IPS DF 6.9 (cell line): ENCODE measurements around the gene HELB.
"Not testable (repeated sequence)": the region's sequence is repeated elsewhere in the genome, so short reads cannot be mapped to it uniquely, and the experiment has no call there.

Source experiments
- DNase-seq: peaks from one replicate; pipeline ENCODE4 v3.0.0-alpha.2; 2013; ENCODE audit warnings: low read depth, low spot score
- H3K27ac ChIP-seq: one replicate; pipeline ENCODE4 v1.5.1; 2013; ENCODE audit warnings: low read length, control low read depth
- H3K27me3 ChIP-seq: 2 replicates; pipeline ENCODE4 v1.6.1; 2013; ENCODE audit warnings: mild to moderate bottlenecking, low read length; ENCODE audit not compliant: control insufficient read depth, insufficient read depth
- H3K36me3 ChIP-seq: 2 replicates; pipeline ENCODE4 v1.6.1; 2013; ENCODE audit warnings: low read length; ENCODE audit not compliant: control insufficient read depth, insufficient read depth
- H3K4me1 ChIP-seq: 2 replicates; pipeline ENCODE4 v1.6.1; 2013; ENCODE audit warnings: low read length; ENCODE audit not compliant: control insufficient read depth, insufficient read depth
- H3K4me3 ChIP-seq: 2 replicates; pipeline ENCODE4 v1.5.1; 2013; ENCODE audit warnings: mild to moderate bottlenecking, low read length
- H3K9me3 ChIP-seq: 2 replicates; pipeline ENCODE4 v1.6.1; 2013; ENCODE audit warnings: low read length, inconsistent platforms; ENCODE audit not compliant: control insufficient read depth, insufficient read depth
- WGBS: extraction: QIAGEN DNeasy Blood & Tissue Kit; methylation state at CpG from one replicate; pipeline ENCODE4 v1.1.7; 2013; ENCODE audit warnings: mixed read lengths, missing lambda C conversion rate; ENCODE audit not compliant: insufficient read length, insufficient coverage; 5-methylcytosine and 5-hydroxymethylcytosine counted together

HELB gene

DNA sequence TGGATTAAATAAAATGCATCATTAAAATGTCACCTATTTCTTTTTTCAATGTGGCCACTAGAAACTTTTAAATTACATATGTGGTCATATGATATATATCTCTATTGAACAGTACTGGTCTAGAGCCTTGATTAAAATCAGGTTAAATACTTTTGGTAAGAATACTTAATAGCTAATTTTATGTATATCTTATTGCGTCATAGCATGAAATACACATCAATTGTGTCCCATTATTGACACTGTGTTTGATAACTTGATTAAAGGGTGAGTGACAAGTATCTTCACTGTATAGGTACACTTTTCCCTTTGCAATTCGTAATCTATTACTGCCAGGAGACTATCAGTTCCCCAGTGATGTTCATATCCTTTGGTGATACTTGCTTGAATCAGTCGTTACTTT lies 4.4 kb upstream of the HELB start:
- Histone ChIP-seq H3K9me3 (no peaks in the 10 kb centered on the region), H3K36me3 (no peaks in the 10 kb centered on the region), H3K27me3 (no peaks in the 10 kb centered on the region), H3K4me1 (no peaks in the 10 kb centered on the region), H3K27ac (no peak overlapping the region), H3K4me3 (no peak overlapping the region)
- WGBS: no CpG with 5 or more reads among the region's 3 CpGs
- no peak for DNase-seq

DNA sequence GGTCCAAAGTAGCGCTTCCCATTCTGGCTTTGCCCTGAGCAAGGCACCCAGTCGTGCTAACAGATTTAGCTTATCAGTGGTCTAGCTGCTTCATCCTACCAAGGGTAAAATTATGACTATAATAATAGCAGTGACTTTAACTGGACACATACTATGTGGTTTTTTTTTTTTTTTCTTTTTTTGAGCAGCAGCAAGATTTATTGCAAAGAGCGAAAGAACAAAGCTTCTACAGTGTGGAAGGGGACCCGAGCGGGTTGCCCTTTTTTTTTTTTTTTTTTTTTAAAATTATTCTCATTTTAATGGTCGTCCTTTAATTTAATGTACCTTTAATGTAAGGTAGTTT lies 505 bp downstream of the HELB start:
- Histone ChIP-seq H3K27me3 (no peaks in the 10 kb centered on the region), H3K4me1 (no peaks in the 10 kb centered on the region), H3K4me3 (peak overlapping the region; percentile 89), H3K36me3 (no peaks in the 10 kb centered on the region; the same call in 1 of the 2 replicates), H3K27ac (no peak overlapping the region), H3K9me3 (no peaks in the 10 kb centered on the region)
- WGBS: no CpG with 5 or more reads among the region's 6 CpGs
- no peak for DNase-seq

DNA sequence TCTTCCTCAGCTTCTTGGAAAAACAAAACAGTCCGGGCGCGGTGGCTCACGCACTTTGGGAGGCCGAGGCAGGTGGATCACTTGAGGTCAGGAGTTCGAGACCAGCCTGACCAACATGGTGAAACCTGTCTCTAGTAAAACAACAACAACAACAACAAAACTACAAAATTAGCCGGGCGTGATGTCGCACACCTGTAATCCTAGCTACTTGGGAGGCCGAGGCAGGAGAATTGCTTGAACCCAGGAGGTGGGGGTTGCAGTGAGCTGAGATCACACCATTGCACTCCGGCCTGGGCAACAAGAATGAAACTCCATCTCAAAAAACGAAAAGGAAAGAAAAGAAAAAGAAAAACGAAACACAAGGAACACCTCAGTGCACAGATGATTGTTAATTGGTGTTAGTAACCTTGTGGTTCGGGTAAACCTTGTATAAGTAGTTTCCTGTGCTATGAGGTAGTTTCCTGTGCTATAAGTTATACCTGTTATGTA lies 1.1 kb downstream of the HELB start:
- not testable (repeated sequence) for H3K4me1 ChIP-seq, H3K27ac ChIP-seq, DNase-seq, H3K27me3 ChIP-seq, H3K4me3 ChIP-seq, H3K9me3 ChIP-seq, H3K36me3 ChIP-seq
- no CpG with 5 or more reads among the region's 14 CpGs for WGBS

DNA sequence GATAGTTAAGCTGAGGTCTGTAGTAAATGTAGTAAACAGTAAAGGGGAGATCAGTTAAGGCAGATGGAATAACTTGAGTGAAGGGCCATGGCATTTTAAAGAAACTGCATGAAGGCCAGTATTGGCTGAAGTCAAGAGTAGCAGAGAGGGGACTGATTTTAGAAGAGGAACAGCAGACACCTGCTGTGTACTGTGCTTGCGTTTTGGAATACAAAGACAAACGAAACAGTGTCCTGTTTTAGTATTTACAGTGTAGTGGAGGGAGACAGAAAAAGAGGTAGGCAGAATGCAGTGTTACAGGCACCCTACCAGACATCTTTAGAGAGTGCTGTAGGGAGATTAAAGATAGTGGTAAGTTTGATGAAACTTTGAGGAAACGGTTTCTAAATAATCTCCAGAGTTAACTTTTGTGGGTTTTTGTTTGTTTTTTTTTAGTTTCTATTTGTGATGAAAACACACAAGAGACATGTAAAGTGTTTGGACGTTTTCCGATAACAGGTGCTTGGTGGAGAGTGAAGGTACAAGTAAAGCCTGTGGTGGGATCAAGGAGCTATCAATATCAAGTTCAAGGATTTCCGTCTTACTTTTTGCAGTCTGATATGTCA lies 2.1 kb downstream of the HELB start:
- DNase-seq: no peak
- H3K27ac ChIP-seq: no peak overlapping the region
- H3K36me3 ChIP-seq: no peaks in the 10 kb centered on the region; the same call in 1 of the 2 replicates
- no peaks in the 10 kb centered on the region for H3K9me3 ChIP-seq
- no peaks in the 10 kb centered on the region for H3K27me3 ChIP-seq
- no peak overlapping the region for H3K4me3 ChIP-seq
- H3K4me1 ChIP-seq: no peaks in the 10 kb centered on the region
- WGBS: no CpG with 5 or more reads among the region's 6 CpGs

DNA sequence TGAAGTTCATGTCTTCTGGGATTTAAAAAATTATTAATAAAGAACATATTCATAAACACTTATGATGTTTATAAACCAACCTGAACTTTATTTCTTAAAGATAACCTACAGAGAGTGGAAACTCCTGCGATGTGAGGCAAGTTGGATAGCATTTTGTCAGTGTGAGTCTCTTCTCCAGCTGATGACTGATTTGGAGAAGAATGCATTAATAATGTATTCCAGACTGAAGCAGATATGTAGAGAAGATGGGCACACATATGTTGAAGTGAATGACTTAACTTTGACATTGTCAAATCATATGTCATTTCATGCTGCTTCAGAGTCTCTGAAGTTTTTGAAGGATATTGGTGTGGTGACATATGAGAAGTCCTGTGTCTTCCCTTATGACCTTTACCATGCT lies 7.3 kb downstream of the HELB start:
- no peak overlapping the region for H3K4me3 ChIP-seq
- H3K4me1 ChIP-seq: no peaks in the 10 kb centered on the region
- DNase-seq: no peak
- no peaks in the 10 kb centered on the region for H3K9me3 ChIP-seq
- no peak overlapping the region for H3K27ac ChIP-seq
- H3K36me3 ChIP-seq: peaks cover 3% of the 10 kb centered on the region; the same call in 1 of the 2 replicates
- no peaks in the 10 kb centered on the region for H3K27me3 ChIP-seq
- no CpG with 5 or more reads among the region's 1 CpG for WGBS

DNA sequence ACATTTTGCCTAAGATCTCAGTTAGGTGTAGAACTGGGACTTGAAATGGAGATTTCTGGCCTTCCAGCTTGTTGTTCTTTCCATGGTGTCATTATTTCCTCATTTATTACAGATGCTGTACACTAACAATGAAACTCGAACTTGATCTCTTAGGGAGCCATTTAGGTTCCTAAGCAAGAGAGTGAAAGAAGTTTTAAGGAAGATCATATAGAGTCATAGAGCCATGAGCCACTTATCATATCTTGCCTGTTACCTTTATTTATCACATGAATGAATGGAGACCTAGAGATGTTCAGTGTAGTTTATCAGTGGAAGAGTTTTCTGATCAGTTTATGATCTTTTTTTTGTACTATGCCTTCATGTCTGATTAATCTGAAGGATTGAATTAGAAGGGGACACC lies 9.9 kb downstream of the HELB start:
- no peak for DNase-seq
- no peak overlapping the region for H3K4me3 ChIP-seq
- no CpG with 5 or more reads among the region's 1 CpG for WGBS
- H3K4me1 ChIP-seq: no peaks in the 10 kb centered on the region
- no peaks in the 10 kb centered on the region for H3K27me3 ChIP-seq
- no peak overlapping the region for H3K27ac ChIP-seq
- peaks cover 3% of the 10 kb centered on the region; the same call in 1 of the 2 replicates for H3K36me3 ChIP-seq
- H3K9me3 ChIP-seq: no peaks in the 10 kb centered on the region

DNA sequence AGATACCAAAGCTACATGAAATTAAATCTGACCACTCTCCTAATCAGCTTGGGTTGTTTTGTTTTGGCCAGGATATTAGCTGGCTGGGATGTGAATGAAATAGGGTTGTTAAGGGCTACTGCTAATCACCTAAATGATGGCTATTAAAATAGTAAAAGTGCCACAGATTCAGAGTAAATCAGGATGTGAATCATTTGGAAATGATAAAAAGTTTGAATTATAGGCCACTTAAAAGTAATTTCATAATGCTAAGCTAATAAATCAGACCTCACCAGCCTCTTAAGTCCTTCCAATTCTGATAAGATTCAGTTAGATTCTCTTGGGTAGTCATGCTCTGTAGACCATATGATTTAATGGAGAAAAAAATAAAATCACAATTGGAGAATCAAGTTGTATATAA lies 12.0 kb downstream of the HELB start:
- H3K27ac ChIP-seq: no peak overlapping the region
- no peak overlapping the region for H3K4me3 ChIP-seq
- no peaks in the 10 kb centered on the region for H3K9me3 ChIP-seq

DNA sequence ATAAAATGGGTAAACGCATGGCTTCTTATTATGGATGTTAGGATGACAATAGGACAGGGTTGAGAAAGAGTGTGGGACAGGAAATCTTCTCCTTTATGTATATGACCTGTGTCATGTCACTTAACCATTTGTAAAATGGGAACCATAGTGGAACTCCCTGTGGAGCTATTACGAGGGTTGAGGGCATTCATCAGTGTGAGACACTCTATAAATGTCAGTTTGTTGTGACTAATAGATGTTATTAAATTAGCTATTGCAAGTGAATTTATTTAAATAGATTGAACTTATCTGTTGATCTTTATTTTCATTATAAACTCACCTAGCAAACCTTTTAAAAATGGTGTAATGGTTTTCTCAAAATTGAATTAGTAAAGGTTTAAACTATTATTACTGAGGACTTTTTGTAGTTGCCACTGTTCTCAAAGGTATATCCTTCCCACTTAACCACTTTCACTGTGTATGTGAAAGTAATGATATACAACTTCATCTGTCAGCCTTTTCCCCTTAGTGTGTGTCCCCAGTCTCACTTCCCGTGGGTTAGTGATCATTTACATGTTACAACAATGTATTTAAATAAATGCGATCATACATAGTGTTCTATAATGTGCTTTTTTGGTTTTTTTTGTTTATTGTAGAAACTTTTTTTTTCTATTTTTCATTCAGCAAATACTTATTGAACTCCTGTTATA lies 17.1 kb downstream of the HELB start:
- no peak overlapping the region for H3K4me3 ChIP-seq
- no peaks in the 10 kb centered on the region for H3K9me3 ChIP-seq
- no CpG with 5 or more reads among the region's 4 CpGs for WGBS
- no peaks in the 10 kb centered on the region for H3K27me3 ChIP-seq
- no peak for DNase-seq
- no peaks in the 10 kb centered on the region for H3K4me1 ChIP-seq
- no peak overlapping the region for H3K27ac ChIP-seq
- H3K36me3 ChIP-seq: no peaks in the 10 kb centered on the region

More for the DNA sequence above, 12.0 kb downstream of the HELB start:
- Histone ChIP-seq H3K36me3 (peaks cover 3% of the 10 kb centered on the region; the same call in 1 of the 2 replicates), H3K4me1 (no peaks in the 10 kb centered on the region), H3K27me3 (no peaks in the 10 kb centered on the region)
- DNase-seq: no peak

DNA sequence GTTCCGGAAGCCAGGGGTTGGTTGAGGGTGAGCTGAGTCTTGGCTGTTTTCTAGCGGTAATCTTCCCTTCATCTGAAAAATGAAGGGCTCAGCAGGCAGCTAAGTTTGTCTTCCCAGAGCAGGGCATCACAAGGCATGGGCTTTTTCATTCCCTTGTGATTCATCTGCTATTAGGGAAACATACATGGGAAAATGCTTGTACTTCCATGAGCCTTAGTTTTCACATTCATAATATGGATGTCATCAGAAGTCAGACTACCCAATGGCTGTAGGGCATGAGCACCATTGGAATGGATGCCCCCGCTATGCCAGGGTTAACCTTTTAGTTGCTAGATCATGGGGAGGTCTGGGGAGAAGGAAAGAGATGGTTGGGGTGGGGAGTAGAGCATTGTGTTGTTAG lies 18.7 kb downstream of the HELB start:
- no peak for DNase-seq
- WGBS: no CpG with 5 or more reads among the region's 3 CpGs
- Histone ChIP-seq H3K4me3 (no peak overlapping the region), H3K36me3 (no peaks in the 10 kb centered on the region), H3K9me3 (no peaks in the 10 kb centered on the region), H3K27me3 (no peaks in the 10 kb centered on the region), H3K4me1 (no peaks in the 10 kb centered on the region), H3K27ac (no peak overlapping the region)

DNA sequence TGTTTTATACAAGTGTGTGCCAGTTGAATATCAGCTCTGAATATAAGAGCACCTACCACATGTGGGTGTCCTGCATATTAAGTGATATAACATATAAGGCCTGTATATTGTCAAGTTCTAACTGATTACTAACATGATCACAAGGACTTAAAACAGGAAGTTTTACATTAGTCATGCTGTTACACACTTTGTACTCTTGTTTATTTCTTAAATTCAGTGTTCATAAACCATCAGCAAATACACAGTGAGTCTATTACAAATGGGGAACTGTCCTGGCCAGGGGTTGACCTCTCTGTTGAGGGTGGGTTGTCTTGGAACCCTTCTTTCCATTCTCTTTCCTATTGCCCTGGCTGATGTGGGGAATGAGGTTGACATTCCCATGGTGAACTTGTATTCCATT lies 19.1 kb downstream of the HELB start:
- Histone ChIP-seq H3K9me3 (no peaks in the 10 kb centered on the region), H3K27ac (no peak overlapping the region), H3K4me3 (no peak overlapping the region), H3K36me3 (no peaks in the 10 kb centered on the region), H3K27me3 (no peaks in the 10 kb centered on the region), H3K4me1 (no peaks in the 10 kb centered on the region)
- no peak for DNase-seq

DNA sequence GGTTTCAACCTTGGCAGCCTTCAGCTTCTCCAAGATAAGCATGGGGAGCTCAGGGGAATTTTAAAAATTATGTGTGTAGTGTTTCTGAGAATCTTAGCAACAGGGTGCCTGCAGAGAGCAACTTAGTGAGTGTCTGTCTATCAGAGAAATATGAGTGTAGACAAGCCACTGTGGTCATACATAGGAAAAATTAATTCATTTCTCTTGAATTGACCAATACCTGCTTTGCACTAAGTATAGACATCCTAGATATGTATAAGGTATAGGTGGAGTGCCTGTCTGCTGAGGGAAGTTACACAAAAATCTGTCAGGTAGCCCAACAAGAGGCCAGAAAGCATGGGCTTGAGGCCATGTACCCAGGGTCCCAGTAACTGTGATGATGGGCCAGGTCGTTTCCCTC lies 20.7 kb downstream of the HELB start:
- H3K36me3 ChIP-seq: no peaks in the 10 kb centered on the region
- WGBS: no CpG with 5 or more reads among the region's 1 CpG
- no peak overlapping the region for H3K27ac ChIP-seq

More for the DNA sequence above, 20.7 kb downstream of the HELB start:
- Histone ChIP-seq H3K9me3 (no peaks in the 10 kb centered on the region), H3K27me3 (no peaks in the 10 kb centered on the region), H3K4me3 (no peak overlapping the region), H3K4me1 (no peaks in the 10 kb centered on the region)
- no peak for DNase-seq
